Effector memory CD4-positive, alpha-beta T cell (primary cell): ENCODE results near the gene TPP2.

Experiments used
- DNase-seq, 3 donors: peaks; one replicate each; pipeline ENCODE4 v3.0.0-alpha.2; 2020
- H3K27ac ChIP-seq: 2 replicates; pipeline ENCODE4 v1.7.0; 2013; ENCODE audit warnings: mild to moderate bottlenecking, low read length, moderate library complexity; ENCODE audit not compliant: insufficient read depth, poor library complexity, severe bottlenecking
- H3K27me3 ChIP-seq: replicated peaks from 2 replicates; pipeline ENCODE4 v1.7.0; 2013; ENCODE audit warnings: mild to moderate bottlenecking, low read length; ENCODE audit not compliant: insufficient read depth, control insufficient read depth, poor library complexity, severe bottlenecking
- H3K36me3 ChIP-seq: 2 replicates; pipeline ENCODE4 v1.7.0; 2013; ENCODE audit warnings: mild to moderate bottlenecking, low read length, moderate library complexity; ENCODE audit not compliant: control insufficient read depth, insufficient read depth
- H3K4me1 ChIP-seq: 2 replicates; pipeline ENCODE4 v1.7.0; 2013; ENCODE audit warnings: low read length, mild to moderate bottlenecking; ENCODE audit not compliant: control insufficient read depth, insufficient read depth, poor library complexity, severe bottlenecking
- H3K4me3 ChIP-seq: 2 replicates; pipeline ENCODE4 v1.7.0; 2013; ENCODE audit warnings: low read length, low read depth, mild to moderate bottlenecking; ENCODE audit not compliant: insufficient read depth, poor library complexity, severe bottlenecking
- H3K9me3 ChIP-seq: 2 replicates; pipeline ENCODE4 v1.7.0; 2013; ENCODE audit warnings: mild to moderate bottlenecking, low read length, moderate library complexity; ENCODE audit not compliant: control insufficient read depth

The TPP2 gene

DNA sequence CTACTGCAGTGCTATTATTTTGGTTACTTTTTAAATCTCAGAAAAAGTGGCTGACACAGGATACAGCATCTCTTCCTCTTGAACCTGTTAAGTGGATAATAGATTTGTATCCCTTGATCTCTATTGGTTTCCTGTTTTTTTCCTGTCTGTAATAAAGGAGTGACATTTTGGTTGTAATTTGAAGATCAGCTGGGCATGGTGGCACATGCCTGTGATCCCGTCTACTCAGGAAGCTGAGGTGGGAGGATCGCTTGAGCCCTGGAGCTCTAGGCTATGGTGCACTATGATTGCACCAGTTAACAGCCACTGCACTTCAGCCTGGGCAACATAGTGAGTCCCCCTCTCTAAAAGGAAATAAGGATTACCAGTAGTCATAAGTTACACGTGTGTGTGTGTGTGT is 51.3 kb downstream of the TPP2 start:
- no peak for DNase-seq
- Histone ChIP-seq H3K4me3 (no peak overlapping the region), H3K27ac (no peak overlapping the region), H3K27me3 (no peaks in the 10 kb centered on the region), H3K36me3 (peaks cover 47% of the 10 kb centered on the region), H3K4me1 (no peaks in the 10 kb centered on the region), H3K9me3 (no peaks in the 10 kb centered on the region)

DNA sequence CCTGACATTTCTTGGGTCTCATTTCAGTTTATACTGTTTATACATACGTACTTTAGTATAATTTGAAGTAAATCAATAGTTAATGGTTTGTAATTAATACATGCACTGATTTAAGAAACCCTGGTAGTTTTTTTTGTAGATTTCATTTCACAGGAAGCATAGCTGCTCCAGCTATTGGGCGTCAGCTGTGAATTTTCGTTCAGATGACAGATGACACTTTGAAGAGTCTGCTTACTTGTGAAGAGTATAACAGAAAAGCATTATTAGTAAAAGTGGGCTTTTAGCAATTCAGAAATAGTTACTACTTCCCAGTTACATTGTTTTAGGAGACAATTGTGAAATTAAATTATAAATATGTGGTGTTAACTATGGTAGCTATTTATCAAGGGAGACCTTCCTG is 53.7 kb downstream of the TPP2 start:
- no peaks in the 10 kb centered on the region for H3K27me3 ChIP-seq
- no peak overlapping the region for H3K4me3 ChIP-seq
- peaks cover 29% of the 10 kb centered on the region for H3K36me3 ChIP-seq
- H3K27ac ChIP-seq = no peak overlapping the region
- H3K4me1 ChIP-seq = no peaks in the 10 kb centered on the region
- no peak for DNase-seq
- H3K9me3 ChIP-seq = no peaks in the 10 kb centered on the region

DNA sequence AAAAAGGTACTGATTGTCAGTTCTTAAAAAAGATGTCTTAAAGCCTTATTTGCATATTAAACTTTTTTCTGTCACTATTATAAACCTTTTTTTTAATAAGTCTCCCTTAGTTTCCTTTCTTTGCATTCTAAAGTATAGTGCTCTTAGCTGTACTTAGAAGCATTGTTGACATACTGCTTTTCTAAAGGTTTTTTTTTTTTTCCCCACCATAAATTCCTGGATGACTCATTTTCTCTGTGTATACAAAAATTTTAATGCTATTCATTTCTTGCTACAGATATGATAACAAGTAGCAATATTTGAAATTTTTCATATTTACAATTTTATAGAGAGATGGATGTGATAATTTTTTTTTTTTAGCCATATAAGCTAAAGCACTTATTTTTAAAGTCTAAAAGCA is 54.6 kb downstream of the TPP2 start:
- DNase-seq = no peak
- Histone ChIP-seq H3K4me1 (no peaks in the 10 kb centered on the region), H3K9me3 (no peaks in the 10 kb centered on the region), H3K27ac (no peak overlapping the region), H3K36me3 (peaks cover 19% of the 10 kb centered on the region), H3K27me3 (no peaks in the 10 kb centered on the region), H3K4me3 (no peak overlapping the region)

DNA sequence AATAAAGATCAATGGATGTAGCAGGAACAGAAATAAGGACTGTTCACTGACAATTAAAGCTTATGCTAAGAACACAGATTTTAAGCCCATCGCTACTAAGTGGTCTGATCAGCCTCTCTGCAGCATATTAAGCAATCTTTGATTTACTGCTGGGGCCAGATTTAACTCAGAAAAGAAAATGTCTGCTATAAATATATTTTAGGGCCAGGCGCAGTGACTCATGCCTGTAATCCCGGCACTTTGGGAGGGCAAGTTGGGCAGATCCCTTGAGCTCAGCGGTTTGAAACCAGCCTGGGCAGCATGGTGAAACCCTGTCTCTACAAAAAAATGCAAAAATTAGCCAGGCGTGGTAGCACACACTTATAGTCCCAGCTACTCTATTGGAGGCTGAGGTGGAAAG is 55.1 kb downstream of the TPP2 start:
- peaks cover 19% of the 10 kb centered on the region for H3K36me3 ChIP-seq

DNA sequence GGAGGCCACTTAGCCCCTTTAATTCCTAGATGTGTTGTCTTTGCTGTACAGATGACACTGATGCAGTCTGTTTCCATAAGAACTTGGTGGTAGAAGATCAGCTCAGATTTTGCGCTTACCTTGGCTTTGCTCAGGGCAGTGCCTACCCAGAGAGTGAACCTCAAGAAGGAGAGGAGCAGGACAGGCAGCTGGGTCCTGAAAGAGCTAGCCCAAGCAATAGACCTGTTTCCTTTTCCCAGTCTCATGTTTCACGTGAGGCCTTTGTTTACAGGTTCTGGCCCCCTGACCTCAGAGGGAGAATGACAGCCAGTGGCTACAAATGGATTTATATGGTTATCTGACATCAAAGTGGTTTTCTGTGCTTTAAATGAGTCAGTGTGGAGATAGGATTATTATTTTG is 58.0 kb downstream of the TPP2 start:
- Histone ChIP-seq H3K4me3 (no peak overlapping the region), H3K9me3 (no peaks in the 10 kb centered on the region), H3K4me1 (no peaks in the 10 kb centered on the region), H3K27ac (no peak overlapping the region), H3K27me3 (no peaks in the 10 kb centered on the region), H3K36me3 (peaks cover 22% of the 10 kb centered on the region)
- DNase-seq = no peak

More for the DNA sequence above, 55.1 kb downstream of the TPP2 start:
- DNase-seq = no peak
- H3K9me3 ChIP-seq = no peaks in the 10 kb centered on the region
- no peaks in the 10 kb centered on the region for H3K4me1 ChIP-seq
- no peak overlapping the region for H3K27ac ChIP-seq
- no peak overlapping the region for H3K4me3 ChIP-seq
- no peaks in the 10 kb centered on the region for H3K27me3 ChIP-seq

DNA sequence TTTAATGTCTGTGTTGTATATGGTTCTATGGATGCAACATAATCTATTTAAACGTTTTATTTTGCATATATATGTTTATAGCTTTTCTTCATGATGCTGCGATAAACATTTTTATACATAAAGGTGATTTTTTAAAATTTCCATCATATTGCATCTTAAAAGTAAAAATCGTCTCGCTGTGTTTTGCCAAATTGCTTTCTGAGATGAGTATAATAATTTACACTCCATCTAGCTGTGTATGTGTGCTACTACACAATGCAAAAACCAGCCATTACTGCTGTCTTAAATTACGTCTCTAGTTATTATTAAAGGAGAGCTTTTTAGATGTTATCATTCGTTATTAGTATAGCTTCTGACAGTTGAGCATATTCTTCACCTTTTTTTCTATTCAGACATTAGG is 60.8 kb downstream of the TPP2 start:
- DNase-seq = no peak
- Histone ChIP-seq H3K27me3 (no peaks in the 10 kb centered on the region), H3K9me3 (no peaks in the 10 kb centered on the region), H3K4me1 (no peaks in the 10 kb centered on the region), H3K4me3 (no peak overlapping the region), H3K36me3 (peaks cover 31% of the 10 kb centered on the region), H3K27ac (no peak overlapping the region)

DNA sequence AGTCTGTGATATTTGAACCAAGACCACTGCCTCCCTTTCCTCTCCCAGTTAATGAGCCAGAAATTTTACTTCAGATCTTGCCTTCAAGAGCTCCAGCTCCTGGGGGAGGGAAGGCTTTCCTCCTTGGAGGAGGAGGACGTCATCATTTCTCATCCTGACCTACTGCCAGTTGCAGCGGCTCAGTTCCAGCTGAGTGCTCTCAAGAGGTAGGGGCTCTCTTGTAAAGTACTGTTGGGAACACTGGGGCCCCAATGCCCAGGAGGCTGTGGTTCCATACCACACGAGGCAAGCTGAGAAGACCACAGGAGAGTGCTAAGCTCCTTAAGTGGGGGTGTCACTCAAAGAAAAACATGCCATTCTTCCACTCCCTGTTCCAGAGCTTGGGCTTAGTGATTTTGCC is 61.9 kb downstream of the TPP2 start:
- Histone ChIP-seq H3K4me1 (no peaks in the 10 kb centered on the region), H3K4me3 (no peak overlapping the region), H3K27ac (no peak overlapping the region), H3K36me3 (peaks cover 34% of the 10 kb centered on the region), H3K9me3 (no peaks in the 10 kb centered on the region), H3K27me3 (no peaks in the 10 kb centered on the region)
- no peak for DNase-seq

DNA sequence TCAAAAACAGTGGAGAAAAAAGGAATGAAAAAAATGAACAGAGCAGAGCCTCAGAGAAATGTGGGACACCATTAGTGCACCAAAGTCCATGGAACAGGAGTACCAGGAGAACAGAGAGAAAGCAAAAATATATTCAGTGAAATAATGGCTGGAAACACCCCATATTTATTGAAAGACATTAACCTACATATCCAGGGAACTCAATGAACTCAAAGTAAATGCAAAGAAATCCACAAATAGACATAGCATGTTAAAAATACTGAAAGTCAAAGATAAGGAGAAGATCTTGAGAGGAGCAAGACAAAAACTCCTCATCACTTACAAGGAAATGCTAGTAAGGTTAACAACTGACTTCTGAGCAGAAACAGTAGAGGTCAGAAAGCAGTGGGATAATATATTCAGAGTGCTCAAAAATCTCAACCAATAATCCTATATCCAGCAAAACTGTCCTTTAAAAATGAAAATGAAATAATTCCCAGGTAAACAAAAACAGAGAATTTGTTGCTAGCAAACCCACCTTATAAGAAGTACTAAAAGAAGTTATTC is 62.5 kb downstream of the TPP2 start:
- H3K9me3 ChIP-seq = no peaks in the 10 kb centered on the region
- no peaks in the 10 kb centered on the region for H3K27me3 ChIP-seq
- no peaks in the 10 kb centered on the region for H3K4me1 ChIP-seq
- no peak overlapping the region for H3K4me3 ChIP-seq
- H3K36me3 ChIP-seq = peaks cover 39% of the 10 kb centered on the region
- H3K27ac ChIP-seq = no peak overlapping the region
- DNase-seq = no peak

DNA sequence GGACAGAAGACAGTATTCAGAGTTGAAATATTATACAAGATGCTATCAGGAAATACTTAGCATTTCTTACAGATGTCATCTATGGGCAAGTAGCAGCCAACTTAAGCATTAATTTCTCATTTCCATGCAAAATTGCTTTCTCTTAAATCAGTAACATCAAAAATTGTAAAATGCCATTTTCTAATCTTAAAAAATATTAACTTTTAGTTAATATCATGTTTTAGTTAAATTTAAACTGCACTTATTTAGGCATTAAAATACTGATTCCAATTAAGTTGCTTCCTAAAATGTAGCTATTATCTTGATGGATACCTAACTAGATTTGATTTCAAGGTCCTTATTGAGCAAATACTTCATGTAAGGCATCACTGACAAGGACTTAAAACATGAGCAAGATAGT is 70.2 kb downstream of the TPP2 start:
- H3K36me3 ChIP-seq = peaks cover 62% of the 10 kb centered on the region
- no peak overlapping the region for H3K4me3 ChIP-seq
- H3K27me3 ChIP-seq = no peaks in the 10 kb centered on the region
- H3K4me1 ChIP-seq = no peaks in the 10 kb centered on the region
- no peak overlapping the region for H3K27ac ChIP-seq
- H3K9me3 ChIP-seq = no peaks in the 10 kb centered on the region
- no peak for DNase-seq

DNA sequence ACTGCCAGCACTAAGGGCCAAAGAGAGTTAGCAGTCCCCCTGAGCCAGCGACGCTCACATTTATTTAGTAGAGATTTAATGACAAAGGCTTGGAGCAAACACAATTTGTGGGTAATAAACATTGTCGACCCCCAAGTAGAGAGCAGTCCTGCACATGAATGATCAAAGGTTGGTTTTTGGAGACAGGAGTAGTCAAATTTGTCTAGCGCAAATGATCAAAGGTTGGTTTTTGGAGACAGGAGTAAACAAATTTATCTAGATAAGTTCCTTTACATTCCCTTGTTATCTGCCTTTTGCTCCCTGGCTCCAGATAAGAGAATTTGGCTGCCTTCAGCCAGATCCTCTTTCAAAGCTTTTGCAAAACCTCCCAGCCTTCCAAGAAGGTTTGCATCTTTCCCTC is 71.1 kb downstream of the TPP2 start:
- Histone ChIP-seq H3K4me3 (no peak overlapping the region), H3K36me3 (peaks cover 62% of the 10 kb centered on the region)
- no peak for DNase-seq

DNA sequence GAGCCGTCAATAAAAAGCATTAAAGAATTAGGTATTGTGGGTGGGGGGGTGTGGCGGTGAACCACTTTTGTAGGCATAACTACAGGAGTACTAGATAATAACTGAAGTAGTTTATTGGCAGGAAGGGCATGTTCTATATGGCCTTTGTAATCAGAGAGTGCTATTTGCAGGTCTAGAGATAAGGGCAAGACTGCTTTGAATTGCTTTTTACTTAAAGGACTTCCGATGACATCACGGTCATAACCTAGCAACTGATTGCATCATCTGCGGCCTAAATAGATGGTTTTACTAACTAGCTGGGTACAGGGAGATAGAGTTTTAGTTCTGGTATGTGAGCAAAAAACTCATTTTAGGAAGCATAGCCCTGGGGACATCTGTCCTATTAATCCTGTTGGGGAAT is 73.3 kb downstream of the TPP2 start:
- Histone ChIP-seq H3K9me3 (no peaks in the 10 kb centered on the region), H3K36me3 (peaks cover 65% of the 10 kb centered on the region), H3K27ac (no peak overlapping the region), H3K27me3 (no peaks in the 10 kb centered on the region), H3K4me3 (no peak overlapping the region), H3K4me1 (no peaks in the 10 kb centered on the region)
- no peak for DNase-seq

More for the DNA sequence above, 71.1 kb downstream of the TPP2 start:
- no peak overlapping the region for H3K27ac ChIP-seq
- H3K27me3 ChIP-seq = no peaks in the 10 kb centered on the region
- no peaks in the 10 kb centered on the region for H3K9me3 ChIP-seq
- no peaks in the 10 kb centered on the region for H3K4me1 ChIP-seq
